SK-N-SH treated with all-trans-retinoic acid at 6 μM for 48 hours (cell line): ENCODE measurements around the gene GABBR2.

ENCODE experiments used
- ATAC-seq: fragments of 200-7000 bp; cut with Tn5 transposase; 3 replicates; pipeline ENCODE4 v1.9.1; 2020; ENCODE audit warnings: mild to moderate bottlenecking, moderate library complexity
- ARNTL ChIP-seq: fragments of 450-650 bp; formaldehyde crosslinking; IDR thresholded peaks from 2 replicates; pipeline ENCODE4 v1.5.0; 2020; ENCODE audit warnings: low read depth, mild to moderate bottlenecking, moderate library complexity, borderline replicate concordance
- BACH2 ChIP-seq: fragments of 250-450 bp; sonication (Bioruptor Pico); IDR thresholded peaks from 2 replicates; pipeline ENCODE4 v1.9.0; 2021; ENCODE audit warnings: mild to moderate bottlenecking, borderline replicate concordance
- CREB5 ChIP-seq: fragments of 250-450 bp; sonication (Bioruptor Pico); IDR thresholded peaks from 2 replicates; pipeline ENCODE4 v1.5.1; 2020; ENCODE audit warnings: low read depth, mild to moderate bottlenecking, moderate library complexity
- GLIS3 ChIP-seq: fragments of 250-450 bp; sonication (Bioruptor Pico); IDR thresholded peaks from 2 replicates; pipeline ENCODE4 v1.5.0; 2020; ENCODE audit warnings: mild to moderate bottlenecking, moderate library complexity
- ISL1 ChIP-seq: fragments of 250-450 bp; sonication (Bioruptor Pico); IDR thresholded peaks from 2 replicates; pipeline ENCODE4 v2.1.2; 2022; ENCODE audit warnings: mild to moderate bottlenecking, moderate library complexity
- OSR1 ChIP-seq: fragments of 250-450 bp; sonication (Bioruptor Pico); IDR thresholded peaks from 2 replicates; pipeline ENCODE4 v1.8.0; 2022; ENCODE audit warnings: moderate library complexity, mild to moderate bottlenecking, inconsistent platforms
- PATZ1 ChIP-seq: fragments of 250-450 bp; sonication (Bioruptor Pico); IDR thresholded peaks from 2 replicates; pipeline ENCODE4 v1.8.0; 2020; ENCODE audit warnings: mild to moderate bottlenecking, moderate library complexity, borderline replicate concordance
- PPARA ChIP-seq: fragments of 250-450 bp; sonication (Bioruptor Pico); IDR thresholded peaks from 2 replicates; pipeline ENCODE4 v1.5.0; 2020; ENCODE audit warnings: mild to moderate bottlenecking, borderline replicate concordance
- RARB ChIP-seq: fragments of 250-450 bp; sonication (Bioruptor Pico); IDR thresholded peaks from 2 replicates; pipeline ENCODE4 v1.8.0; 2021; ENCODE audit warnings: mild to moderate bottlenecking, moderate library complexity
- SNAI2 ChIP-seq: fragments of 250-450 bp; sonication (Bioruptor Pico); IDR thresholded peaks from 2 replicates; pipeline ENCODE4 v1.5.0; 2020; ENCODE audit warnings: mild to moderate bottlenecking, moderate library complexity
- TCF4 ChIP-seq: fragments of 250-450 bp; sonication (Bioruptor Pico); IDR thresholded peaks from 2 replicates; pipeline ENCODE4 v1.8.0; 2021; ENCODE audit warnings: mild to moderate bottlenecking, moderate library complexity, borderline replicate concordance
- TOX ChIP-seq: fragments of 250-450 bp; sonication (Bioruptor Pico); IDR thresholded peaks from 2 replicates; pipeline ENCODE4 v1.8.0; 2021; ENCODE audit warnings: mild to moderate bottlenecking, moderate library complexity, borderline replicate concordance
- ZC3H10 ChIP-seq: fragments of 250-450 bp; sonication (Bioruptor Pico); IDR thresholded peaks from 2 replicates; pipeline ENCODE4 v1.5.1; 2021; ENCODE audit warnings: mild to moderate bottlenecking, moderate library complexity
- ZNF565 ChIP-seq: fragments of 450-650 bp; formaldehyde crosslinking; conservative IDR thresholded peaks from 2 replicates; pipeline ENCODE4 v1.5.0; 2020; ENCODE audit warnings: low read depth, mild to moderate bottlenecking, moderate library complexity
- ZNF70 ChIP-seq: fragments of 450-650 bp; formaldehyde crosslinking; IDR thresholded peaks from 2 replicates; pipeline ENCODE4 v1.5.0; 2020; ENCODE audit warnings: mild to moderate bottlenecking, moderate library complexity
- ZNF8 ChIP-seq: fragments of 450-650 bp; formaldehyde crosslinking; IDR thresholded peaks from 2 replicates; pipeline ENCODE4 v1.5.0; 2020; ENCODE audit warnings: mild to moderate bottlenecking, moderate library complexity
- TF ChIP-seq, protein P1 (sequence below): fragments of 250-450 bp; sonication (Bioruptor Pico); IDR thresholded peaks from 2 replicates; pipeline ENCODE4 v1.5.1; 2021; ENCODE audit warnings: mild to moderate bottlenecking, moderate library complexity
- TF ChIP-seq, protein P2 (sequence below): fragments of 250-450 bp; sonication (Bioruptor Pico); IDR thresholded peaks from 2 replicates; pipeline ENCODE4 v1.5.0; 2020; ENCODE audit warnings: mild to moderate bottlenecking, moderate library complexity

GABBR2 gene

DNA sequence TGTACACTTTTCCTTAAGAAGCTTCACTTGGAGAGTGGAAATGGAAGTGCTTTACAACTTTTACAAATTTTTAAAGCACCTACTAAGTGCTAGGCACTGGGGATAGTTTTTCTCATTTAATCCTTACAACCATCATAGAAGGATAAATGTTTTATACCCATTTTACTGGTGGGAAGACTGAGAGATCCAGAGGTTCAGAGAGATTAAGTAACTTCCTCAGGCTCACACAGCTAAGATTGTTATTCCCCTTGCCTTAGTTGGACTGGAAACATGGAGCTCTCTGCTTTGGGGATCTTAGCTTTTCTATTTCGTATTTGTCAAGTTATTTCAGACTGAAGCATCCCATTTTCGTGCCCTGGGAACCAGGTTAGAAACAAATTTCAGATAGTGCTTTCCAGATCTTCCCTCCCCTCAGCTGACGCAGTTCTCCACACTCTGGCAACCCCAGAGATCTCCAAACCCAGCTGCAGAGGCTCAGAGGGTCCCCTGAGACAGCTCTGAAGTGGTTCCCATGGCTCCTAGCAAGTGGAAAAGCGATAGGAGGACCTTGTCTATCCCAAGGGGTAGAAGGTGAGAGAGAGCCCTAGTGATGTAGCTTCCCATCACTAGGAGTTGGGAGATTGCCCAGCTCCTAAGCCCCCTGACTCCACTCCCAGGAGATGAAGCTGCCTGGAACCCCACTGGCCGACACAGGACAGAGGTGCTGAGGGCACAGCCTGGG, 16.2 kb upstream of the GABBR2 start:
- no peak for ATAC-seq
- TF ChIP-seq CREB5 (no peak), ZNF8 (CRISPR knock-in tag) (no peak), BACH2 (CRISPR knock-in tag) (no peak), RARB (no peak), OSR1 (CRISPR knock-in tag) (no peak), TCF4 (CRISPR knock-in tag) (no peak), ZNF70 (CRISPR knock-in tag) (no peak), ZNF565 (CRISPR knock-in tag) (no peak), PATZ1 (CRISPR knock-in tag) (no peak)
- TF ChIP-seq, protein P1, sequence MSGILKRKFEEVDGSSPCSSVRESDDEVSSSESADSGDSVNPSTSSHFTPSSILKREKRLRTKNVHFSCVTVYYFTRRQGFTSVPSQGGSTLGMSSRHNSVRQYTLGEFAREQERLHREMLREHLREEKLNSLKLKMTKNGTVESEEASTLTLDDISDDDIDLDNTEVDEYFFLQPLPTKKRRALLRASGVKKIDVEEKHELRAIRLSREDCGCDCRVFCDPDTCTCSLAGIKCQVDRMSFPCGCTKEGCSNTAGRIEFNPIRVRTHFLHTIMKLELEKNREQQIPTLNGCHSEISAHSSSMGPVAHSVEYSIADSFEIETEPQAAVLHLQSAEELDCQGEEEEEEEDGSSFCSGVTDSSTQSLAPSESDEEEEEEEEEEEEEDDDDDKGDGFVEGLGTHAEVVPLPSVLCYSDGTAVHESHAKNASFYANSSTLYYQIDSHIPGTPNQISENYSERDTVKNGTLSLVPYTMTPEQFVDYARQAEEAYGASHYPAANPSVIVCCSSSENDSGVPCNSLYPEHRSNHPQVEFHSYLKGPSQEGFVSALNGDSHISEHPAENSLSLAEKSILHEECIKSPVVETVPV (CRISPR knock-in tag) = no peak
- TF ChIP-seq, protein P2, sequence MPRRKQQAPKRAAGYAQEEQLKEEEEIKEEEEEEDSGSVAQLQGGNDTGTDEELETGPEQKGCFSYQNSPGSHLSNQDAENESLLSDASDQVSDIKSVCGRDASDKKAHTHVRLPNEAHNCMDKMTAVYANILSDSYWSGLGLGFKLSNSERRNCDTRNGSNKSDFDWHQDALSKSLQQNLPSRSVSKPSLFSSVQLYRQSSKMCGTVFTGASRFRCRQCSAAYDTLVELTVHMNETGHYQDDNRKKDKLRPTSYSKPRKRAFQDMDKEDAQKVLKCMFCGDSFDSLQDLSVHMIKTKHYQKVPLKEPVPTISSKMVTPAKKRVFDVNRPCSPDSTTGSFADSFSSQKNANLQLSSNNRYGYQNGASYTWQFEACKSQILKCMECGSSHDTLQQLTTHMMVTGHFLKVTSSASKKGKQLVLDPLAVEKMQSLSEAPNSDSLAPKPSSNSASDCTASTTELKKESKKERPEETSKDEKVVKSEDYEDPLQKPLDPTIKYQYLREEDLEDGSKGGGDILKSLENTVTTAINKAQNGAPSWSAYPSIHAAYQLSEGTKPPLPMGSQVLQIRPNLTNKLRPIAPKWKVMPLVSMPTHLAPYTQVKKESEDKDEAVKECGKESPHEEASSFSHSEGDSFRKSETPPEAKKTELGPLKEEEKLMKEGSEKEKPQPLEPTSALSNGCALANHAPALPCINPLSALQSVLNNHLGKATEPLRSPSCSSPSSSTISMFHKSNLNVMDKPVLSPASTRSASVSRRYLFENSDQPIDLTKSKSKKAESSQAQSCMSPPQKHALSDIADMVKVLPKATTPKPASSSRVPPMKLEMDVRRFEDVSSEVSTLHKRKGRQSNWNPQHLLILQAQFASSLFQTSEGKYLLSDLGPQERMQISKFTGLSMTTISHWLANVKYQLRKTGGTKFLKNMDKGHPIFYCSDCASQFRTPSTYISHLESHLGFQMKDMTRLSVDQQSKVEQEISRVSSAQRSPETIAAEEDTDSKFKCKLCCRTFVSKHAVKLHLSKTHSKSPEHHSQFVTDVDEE (CRISPR knock-in tag) = no peak

DNA sequence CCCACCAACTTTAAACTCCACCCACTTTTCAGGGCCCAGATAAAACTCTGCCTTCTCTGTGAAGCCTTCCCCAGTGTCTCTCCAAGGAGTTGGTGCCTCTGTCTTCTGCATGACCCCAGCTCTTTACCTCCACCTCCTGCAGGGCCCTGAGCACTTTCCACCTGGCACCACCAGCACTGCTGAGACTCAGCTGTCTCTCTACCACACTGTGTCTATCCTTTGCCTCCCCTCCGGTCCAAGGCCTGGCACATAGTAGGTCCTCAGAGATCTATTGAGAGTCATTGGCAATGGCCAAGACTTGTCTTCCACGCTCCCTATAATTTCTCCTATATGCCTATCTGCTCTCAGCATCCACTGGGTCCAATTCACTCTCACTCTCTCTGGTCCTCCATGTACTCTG, 12.9 kb upstream of the GABBR2 start:
- no peak for ATAC-seq

More for the DNA sequence above, 12.9 kb upstream of the GABBR2 start:
- TF ChIP-seq GLIS3 (CRISPR knock-in tag) = no peak
- no peak for TF ChIP-seq ZC3H10 (CRISPR knock-in tag)
- no peak for TF ChIP-seq RARB
- TF ChIP-seq BACH2 (CRISPR knock-in tag) = no peak
- TF ChIP-seq, protein P1 (CRISPR knock-in tag) = no peak
- no peak for TF ChIP-seq PATZ1 (CRISPR knock-in tag)
- no peak for TF ChIP-seq PPARA
- no peak for TF ChIP-seq TOX (CRISPR knock-in tag)
- TF ChIP-seq SNAI2 (CRISPR knock-in tag) = no peak
- no peak for TF ChIP-seq ISL1 (CRISPR knock-in tag)
- TF ChIP-seq ZNF70 (CRISPR knock-in tag) = no peak
- TF ChIP-seq ARNTL (CRISPR knock-in tag) = no peak
